H1 (cell line): ENCODE measurements around the gene MAGI2. TPM values are rescaled to one million over a fixed set of nuclear protein-coding genes. Genes with fewer than 3 reads are reported as not detected.

Source experiments
- ASH2L ChIP-seq: fragments of 200-600, 300-600 bp; sonication (generic); IDR thresholded peaks from one replicate; pipeline ENCODE4 v1.7.1; 2017; ENCODE audit warnings: low read length
- BRCA1 ChIP-seq: IDR thresholded peaks from 2 replicates; pipeline ENCODE4 v1.6.1; 2012; ENCODE audit warnings: low read depth, low read length, improper control_type of control experiment
- CHD7 ChIP-seq: fragments of 300-600 bp; sonication (generic); IDR thresholded peaks from 2 replicates; pipeline ENCODE4 v1.7.1; 2012; ENCODE audit warnings: low read length, moderate library complexity, mild to moderate bottlenecking, inconsistent platforms; ENCODE audit not compliant: insufficient replicate concordance
- CREB1 ChIP-seq: IDR thresholded peaks from 2 replicates; pipeline ENCODE4 v1.6.1; 2012; ENCODE audit warnings: inconsistent platforms
- GTF2F1 ChIP-seq: IDR thresholded peaks from 2 replicates; pipeline ENCODE4 v1.6.1; 2012; ENCODE audit warnings: low read depth, low read length, improper control_type of control experiment, borderline replicate concordance
- JUN ChIP-seq: IDR thresholded peaks from 2 replicates; pipeline ENCODE4 v1.6.1; 2011; ENCODE audit warnings: low read depth, mild to moderate bottlenecking, improper control_type of control experiment, low read length
- YY1 ChIP-seq: IDR thresholded peaks from 2 replicates; pipeline ENCODE4 v1.6.1; 2011; ENCODE audit warnings: low read depth, mild to moderate bottlenecking, low read length
- polyA plus RNA-seq, 7 experiments: library from polyadenylated mRNA; depleted of rRNA in 3 of 7; stranded (reverse) in 5 of 7; unstranded in 2 of 7; fragments of >200 nt in 5 of 7; fragments of 200-250 nt in 2 of 7; gene quantifications; 1 replicate in 5 of 7; 2 replicates in 1 of 7; 4 replicates in 1 of 7; pipeline versions ENCODE4 v1.2.1 to v1.2.3, GENCODE V29; 2011 to 2013; ENCODE audit warnings: missing spikeins in 2 of 7, mixed read lengths in 2 of 7
- total RNA-seq: library from RNA; stranded (reverse); fragmentation: NEBNext Ultra II Directional; extraction: Animal tissue kit (Norgen Biotek cat#: 25700); gene quantifications from 2 replicates; pipeline ENCODE4 v1.2.1, GENCODE V29; 2021

The MAGI2 gene
- total and polyA plus RNA-seq, 2 of the 8 experiments (the other 6 are each of a cell fraction or from before 2014, with no cell fraction given) = 6.0 to 27.3 TPM

GRCh38 chr7:79185605-79186004, 267.9 kb downstream of the MAGI2 start (continued):
- TF ChIP-seq CHD7 = no peak
- TF ChIP-seq YY1 = no peak
- no peak for TF ChIP-seq JUN
- no peak for TF ChIP-seq GTF2F1
- TF ChIP-seq BRCA1 = no peak
- no peak for TF ChIP-seq ASH2L
- no peak for TF ChIP-seq CREB1
